Ishikawa (cell line): ENCODE measurements around the gene HSPA1L.

Source experiments
- CEBPB ChIP-seq: IDR thresholded peaks from 2 replicates; pipeline ENCODE4 v1.6.1; 2012
- CREB1 ChIP-seq: IDR thresholded peaks from 2 replicates; pipeline ENCODE4 v1.6.1; 2012; ENCODE audit warnings: low read depth
- EGR1 ChIP-seq: IDR thresholded peaks from 2 replicates; pipeline ENCODE4 v1.6.1; 2012
- EP300 ChIP-seq: IDR thresholded peaks from 2 replicates; pipeline ENCODE4 v1.6.1; 2012; ENCODE audit warnings: borderline replicate concordance
- FOXM1 ChIP-seq: IDR thresholded peaks from 2 replicates; pipeline ENCODE4 v1.6.1; 2012; ENCODE audit warnings: low read depth, borderline replicate concordance
- NFIC ChIP-seq: IDR thresholded peaks from 2 replicates; pipeline ENCODE4 v1.6.1; 2012
- RAD21 ChIP-seq: IDR thresholded peaks from 2 replicates; pipeline ENCODE4 v1.6.1; 2012; ENCODE audit warnings: low read depth
- REST ChIP-seq: IDR thresholded peaks from 2 replicates; pipeline ENCODE4 v1.6.1; 2012; ENCODE audit warnings: low read depth, mild to moderate bottlenecking
- TAF1 ChIP-seq: IDR thresholded peaks from 2 replicates; pipeline ENCODE4 v1.6.1; 2012; ENCODE audit warnings: low read depth, mild to moderate bottlenecking
- TCF12 ChIP-seq: IDR thresholded peaks from 2 replicates; pipeline ENCODE4 v1.6.1; 2012; ENCODE audit warnings: low read depth
- TEAD4 ChIP-seq: IDR thresholded peaks from 2 replicates; pipeline ENCODE4 v1.6.1; 2012
- YY1 ChIP-seq: IDR thresholded peaks from 2 replicates; pipeline ENCODE4 v1.6.1; 2012; ENCODE audit warnings: low read depth
- ZBTB7A ChIP-seq: IDR thresholded peaks from 2 replicates; pipeline ENCODE4 v1.6.1; 2012; ENCODE audit warnings: low read depth
- TF ChIP-seq, protein P1 (sequence below): IDR thresholded peaks from 2 replicates; pipeline ENCODE4 v1.6.1; 2012
- TF ChIP-seq, protein P2 (sequence below): IDR thresholded peaks from 2 replicates; pipeline ENCODE4 v1.6.1; 2012

HSPA1L gene

GRCh38 chr6:31780507-31781243, 34.4 kb downstream of the HSPA1L start:
- TF ChIP-seq CREB1 (no peak), ZBTB7A (no peak), EP300 (no peak), EGR1 (no peak), YY1 (no peak), TCF12 (no peak), RAD21 (no peak), FOXM1 (no peak), TAF1 (no peak), CEBPB (no peak)
- TF ChIP-seq, protein P1, sequence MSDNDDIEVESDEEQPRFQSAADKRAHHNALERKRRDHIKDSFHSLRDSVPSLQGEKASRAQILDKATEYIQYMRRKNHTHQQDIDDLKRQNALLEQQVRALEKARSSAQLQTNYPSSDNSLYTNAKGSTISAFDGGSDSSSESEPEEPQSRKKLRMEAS, result no peak

GRCh38 chr6:31779908-31780307, 35.2 kb downstream of the HSPA1L start:
- TF ChIP-seq NFIC (no peak), TAF1 (no peak), YY1 (no peak), EGR1 (no peak), TCF12 (no peak), EP300 (no peak), FOXM1 (no peak), ZBTB7A (no peak), RAD21 (no peak), REST (no peak), TEAD4 (no peak), CREB1 (no peak), CEBPB (no peak)
- TF ChIP-seq, protein P1, result no peak
- TF ChIP-seq, protein P2, sequence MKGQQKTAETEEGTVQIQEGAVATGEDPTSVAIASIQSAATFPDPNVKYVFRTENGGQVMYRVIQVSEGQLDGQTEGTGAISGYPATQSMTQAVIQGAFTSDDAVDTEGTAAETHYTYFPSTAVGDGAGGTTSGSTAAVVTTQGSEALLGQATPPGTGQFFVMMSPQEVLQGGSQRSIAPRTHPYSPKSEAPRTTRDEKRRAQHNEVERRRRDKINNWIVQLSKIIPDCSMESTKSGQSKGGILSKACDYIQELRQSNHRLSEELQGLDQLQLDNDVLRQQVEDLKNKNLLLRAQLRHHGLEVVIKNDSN, result no peak

DNA sequence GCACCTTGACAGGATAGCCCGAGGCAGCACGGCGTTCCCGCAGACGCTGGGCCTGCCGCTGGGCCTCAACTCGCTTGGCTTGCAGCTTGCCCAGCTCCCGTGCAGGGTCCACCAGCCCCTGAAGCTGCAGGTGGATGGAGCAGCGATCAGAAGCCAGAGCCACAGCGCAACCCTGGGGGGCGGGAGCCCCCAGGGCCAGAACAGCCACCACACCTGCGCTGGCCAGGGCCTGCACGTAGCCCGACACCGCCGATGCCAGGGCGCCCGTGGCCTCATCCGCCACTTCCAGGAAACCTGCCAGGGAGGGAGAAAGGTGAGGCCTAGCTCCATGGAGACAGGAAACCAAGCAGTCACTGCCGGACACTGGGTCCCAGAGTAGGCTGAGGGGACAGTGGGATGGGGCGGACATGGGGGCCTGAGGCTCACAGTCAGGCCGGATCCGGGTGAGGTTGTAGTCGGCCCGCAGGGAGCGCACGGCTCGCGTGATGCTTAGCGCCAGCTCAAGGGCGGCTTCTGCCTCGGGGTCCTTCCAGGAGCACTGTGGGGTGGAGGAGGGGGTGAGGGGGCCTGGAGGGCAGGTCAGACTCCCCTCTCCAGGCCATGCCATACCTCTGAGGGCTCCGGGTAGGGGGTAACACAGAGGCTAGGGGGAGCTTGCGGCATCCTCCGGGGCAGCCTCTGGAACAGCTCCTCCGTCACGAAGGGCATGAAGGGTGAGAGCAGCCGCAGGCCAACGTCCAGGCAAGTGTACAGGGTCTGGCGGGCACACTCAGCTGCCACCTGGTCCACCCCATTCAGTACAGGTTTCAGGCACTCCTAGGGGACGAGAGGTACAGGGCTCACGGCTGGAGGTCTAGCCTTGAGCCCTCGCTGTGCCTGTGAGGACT, 35.8 kb downstream of the HSPA1L start:
- no peak for TF ChIP-seq CEBPB
- no peak for TF ChIP-seq REST
- TF ChIP-seq TCF12, result no peak
- TF ChIP-seq, protein P1, result no peak
- TF ChIP-seq YY1, result no peak
- TF ChIP-seq FOXM1, result no peak
- no peak for TF ChIP-seq ZBTB7A
- TF ChIP-seq EGR1, result no peak
- TF ChIP-seq, protein P2, result no peak
- no peak for TF ChIP-seq CREB1
- no peak for TF ChIP-seq NFIC
- TF ChIP-seq RAD21, result no peak
- TF ChIP-seq TEAD4, result no peak
- TF ChIP-seq EP300, result no peak
- no peak for TF ChIP-seq TAF1

- no peak for TF ChIP-seq TCF12
- no peak for TF ChIP-seq EGR1
- TF ChIP-seq FOXM1, result no peak
- TF ChIP-seq TAF1, result no peak
- no peak for TF ChIP-seq RAD21
- no peak for TF ChIP-seq CEBPB
- TF ChIP-seq, protein P2, result no peak
- TF ChIP-seq ZBTB7A, result no peak
- TF ChIP-seq REST, result no peak
- TF ChIP-seq CREB1, result no peak
- no peak for TF ChIP-seq TEAD4
- no peak for TF ChIP-seq YY1
- no peak for TF ChIP-seq NFIC
- TF ChIP-seq, protein P1, result no peak
- TF ChIP-seq EP300, result no peak
Measured at GRCh38 chr6:31778193-31778592, 36.9 kb downstream of the HSPA1L start.
